GM12878 (cell line): Measurements from ENCODE around the gene SLC35D2. TPM values are rescaled to one million over a fixed set of nuclear protein-coding genes. Genes with fewer than 3 reads are reported as not detected.

ENCODE experiments used
- ATAC-seq: fragments of 200-7000 bp; cut with Tn5 transposase; 3 replicates; pipeline ENCODE4 v1.9.1; 2020; ENCODE audit warnings: mild to moderate bottlenecking, moderate library complexity
- BruUV-seq: library from RNA; stranded (reverse); fragments of 400-500 nt; replicated peaks from 2 replicates; lab custom pipeline; 2021; lab: Mats Ljungman, UMichigan
- CTCF ChIA-PET: fragments of 300-600 bp; sonication (Branson Sonifier 250); formaldehyde crosslinking; extraction: SDS; loops from one replicate; lab custom pipeline; 2021; ENCODE audit warnings: inconsistent platforms; lab: Yijun Ruan, JAX
- POLR2A ChIA-PET: fragments of 350-600 bp; formaldehyde crosslinking; extraction: SDS; loops from one replicate; lab custom pipeline; 2021; ENCODE audit warnings: inconsistent platforms; lab: Charles Lee
- RAD21 ChIA-PET: fragments of 300-600 bp; sonication (Branson Sonifier 250); formaldehyde crosslinking; loops from one replicate; lab custom pipeline; 2023; ENCODE audit warnings: antibody characterized with exemption; ENCODE audit not compliant: unreplicated experiment; lab: Charles Lee
- SMC1A ChIA-PET: fragments of 300-600 bp; sonication (Branson Sonifier 250); formaldehyde crosslinking; loops from one replicate; lab custom pipeline; 2023; ENCODE audit not compliant: unreplicated experiment, uncharacterized antibody; lab: Charles Lee
- DNase-seq: peaks from one replicate; pipeline ENCODE4 v3.0.0-alpha.2; 2011; ENCODE audit warnings: low read depth, low spot score
- FAIRE-seq: peaks from 3 replicates; lab custom pipeline; 2011; peaks lifted over from hg19 to GRCh38; lab: Jason Lieb, UNC
- H2AFZ ChIP-seq: 2 replicates; pipeline ENCODE4 v1.6.0; 2011; ENCODE audit warnings: low read depth, low read length, control low read depth; ENCODE audit not compliant: control insufficient read depth
- H3K27ac ChIP-seq: 2 replicates; pipeline ENCODE4 v1.5.1; 2011; ENCODE audit warnings: control low read depth; ENCODE audit not compliant: control insufficient read depth, insufficient read depth
- H3K27me3 ChIP-seq, 2 experiments: replicated peaks in 1 of 2; 2 replicates each; pipeline versions ENCODE4 v1.6.0 to v1.6.1; 2011; ENCODE audit warnings: low read length in 1 of 2; ENCODE audit not compliant: control insufficient read depth in 2 of 2, insufficient read depth in 2 of 2
- H3K36me3 ChIP-seq, 2 experiments: 2 replicates each; pipeline ENCODE4 v1.5.1; 2011; ENCODE audit warnings: low read length in 1 of 2; ENCODE audit not compliant: control insufficient read depth in 2 of 2, insufficient read depth in 2 of 2
- H3K4me1 ChIP-seq: 2 replicates; pipeline ENCODE4 v1.6.1; 2011; ENCODE audit warnings: mild to moderate bottlenecking, low read length, moderate library complexity, mixed read lengths; ENCODE audit not compliant: control insufficient read depth, insufficient read depth
- H3K4me2 ChIP-seq: 2 replicates; pipeline ENCODE4 v1.6.0; 2011; ENCODE audit warnings: control low read depth; ENCODE audit not compliant: control insufficient read depth, insufficient read depth
- H3K4me3 ChIP-seq: fragments of 200-600 bp; sonication (generic); 2 replicates; pipeline ENCODE4 v1.5.1; 2016
- H3K79me2 ChIP-seq: 2 replicates; pipeline ENCODE4 v1.6.0; 2011; ENCODE audit warnings: low read length; ENCODE audit not compliant: control insufficient read depth, insufficient read depth
- H3K9ac ChIP-seq: 2 replicates; pipeline ENCODE4 v1.8.0; 2011; ENCODE audit warnings: low read length, control low read depth, mixed read lengths; ENCODE audit not compliant: control insufficient read depth, insufficient read depth
- H3K9me3 ChIP-seq: replicated peaks from 3 replicates; pipeline ENCODE4 v1.5.1; 2011; ENCODE audit warnings: mild to moderate bottlenecking, low read length; ENCODE audit not compliant: control insufficient read depth, insufficient read depth
- H4K20me1 ChIP-seq: 2 replicates; pipeline ENCODE4 v1.6.0; 2011; ENCODE audit not compliant: control insufficient read depth, insufficient read depth
- CBFB ChIP-seq: IDR thresholded peaks from 2 replicates; pipeline ENCODE4 v1.6.1; 2016; ENCODE audit warnings: antibody characterized with exemption, low read depth
- CBX3 ChIP-seq: fragments of 200-600 bp; sonication (generic); IDR thresholded peaks from 2 replicates; pipeline ENCODE4 v1.6.1; 2016; ENCODE audit warnings: low read depth, borderline replicate concordance
- CEBPZ ChIP-seq: fragments of 150-350 bp; IDR thresholded peaks from 2 replicates; pipeline ENCODE4 v1.6.1; 2016; ENCODE audit warnings: low read depth, low read length
- EGR1 ChIP-seq, 2 experiments: IDR thresholded peaks; 1 replicate in 1 of 2; 2 replicates in 1 of 2; pipeline ENCODE4 v1.6.1; 2011 to 2012; ENCODE audit warnings: low read depth in 2 of 2, low read length in 2 of 2, borderline replicate concordance in 1 of 2, mild to moderate bottlenecking in 1 of 2, moderate library complexity in 1 of 2
- HSF1 ChIP-seq: fragments of 150-350 bp; IDR thresholded peaks from 2 replicates; pipeline ENCODE4 v1.6.1; 2014; ENCODE audit warnings: mild to moderate bottlenecking, low read depth, low read length
- MLLT1 ChIP-seq: fragments of 450-650 bp; IDR thresholded peaks from 2 replicates; pipeline ENCODE4 v1.6.1; 2016; ENCODE audit warnings: mild to moderate bottlenecking
- SUPT20H ChIP-seq: IDR thresholded peaks from 2 replicates; pipeline ENCODE4 v1.6.1; 2011; ENCODE audit warnings: low read depth, mild to moderate bottlenecking, low read length, moderate library complexity, borderline replicate concordance; ENCODE audit not compliant: control insufficient read depth
- ZBTB40 ChIP-seq: fragments of 450-650 bp; IDR thresholded peaks from 2 replicates; pipeline ENCODE4 v1.6.1; 2016; ENCODE audit warnings: mild to moderate bottlenecking, moderate library complexity, borderline replicate concordance
- ZNF274 ChIP-seq: IDR thresholded peaks from one replicate; pipeline ENCODE4 v1.8.0; 2011; ENCODE audit not compliant: insufficient read length, insufficient read depth
- ZSCAN29 ChIP-seq: fragments of 450-650 bp; IDR thresholded peaks from 2 replicates; pipeline ENCODE4 v1.6.1; 2017; ENCODE audit warnings: mild to moderate bottlenecking, moderate library complexity
- ZZZ3 ChIP-seq: IDR thresholded peaks from 2 replicates; pipeline ENCODE4 v1.6.1; 2011; ENCODE audit warnings: low read depth; ENCODE audit not compliant: control insufficient read depth, insufficient read length
- WGBS: methylation state at CpG from one replicate; pipeline ENCODE4 v1.1.6; 2016; ENCODE audit warnings: low lambda C conversion rate; ENCODE audit not compliant: insufficient replicate concordance, insufficient coverage; ENCODE audit errors: missing lambda C conversion rate; 5-methylcytosine and 5-hydroxymethylcytosine counted together
- in situ Hi-C: fragments of 300-500 bp; cut with MboI; formaldehyde crosslinking; loops from 9 replicates; pipeline ENCODE4 v1.14.3; 2018; ENCODE audit warnings: mixed read lengths
- intact Hi-C: fragments of 100-400 bp; cut with micrococcal nuclease; formaldehyde crosslinking; loops from one replicate; pipeline ENCODE4 v1.14.2; 2022; ENCODE audit not compliant: unreplicated experiment
- polyA plus RNA-seq, 11 experiments: library from polyadenylated mRNA; depleted of rRNA in 4 of 11; unstranded in 6 of 11; stranded (reverse) in 5 of 11; fragments of >200 nt; fragmentation: Nextera tagmentation in 4 of 11; fragmentation: Illumina TruSeq in 1 of 11; extraction: Ambion mirVana in 4 of 11; extraction: Trizol in 1 of 11; gene quantifications; 1 replicate in 1 of 11; 2 replicates in 10 of 11; pipeline versions ENCODE4 v1.2.1 to v1.2.3, GENCODE V29; 2011 to 2016; ENCODE audit warnings: inconsistent platforms in 2 of 11, missing spikeins in 2 of 11, low read depth in 1 of 11
- total RNA-seq, 4 experiments: library from RNA; depleted of rRNA in 3 of 4; stranded (reverse); fragments of >200 nt in 3 of 4; fragmentation: Illumina TruSeq in 1 of 4; extraction: Trizol in 1 of 4; gene quantifications; 2 replicates each; pipeline versions ENCODE4 v1.2.1 to v1.2.3, GENCODE V29; 2013 to 2021

Gene SLC35D2
- total and polyA plus RNA-seq, 10 of the 15 experiments (the other 5 are each of a cell fraction or from before 2014, with no cell fraction given) = 0.64 to 6.3 (median 3.5) TPM

- Histone ChIP-seq H3K79me2 (peaks cover 36% of the 10 kb centered on the region), H3K27me3 (no peaks in the 10 kb centered on the region), H3K9ac (peak within 1 kb of the TSS; percentile 86), H3K4me3 (peak within 1 kb of the TSS; percentile 91), H4K20me1 (no peaks in the 10 kb centered on the region), H3K36me3 (no peaks in the 10 kb centered on the region), H2AFZ (peak within 1 kb of the TSS; percentile 87), H3K27ac (peak within 1 kb of the TSS; percentile 90), H3K9me3 (no peaks in the 10 kb centered on the region), H3K4me2 (peak within 1 kb of the TSS; percentile 88), H3K4me1 (peaks cover 24% of the 10 kb centered on the region)
- in situ Hi-C loops (loop anchor here (10.0 to 25.0 kb wide), 2 partner anchors 1086 to 1219 kb away; partner anchors contain the start of genes NCBP1, TMOD1 and TSTD2), intact Hi-C loops (loop anchor here (2.0 to 10.0 kb wide), 2 partner anchors 32 to 146 kb away; partner anchors contain the start of gene HABP4)
- SMC1A ChIA-PET = no interaction called here
- BruUV-seq = no TSS peak
- RAD21 ChIA-PET = interaction anchor here (1.5 kb wide), 1 partner anchor 31 kb away, joined by 3 read pairs; no protein-coding TSS in a partner anchor
- under 1% methylated on average over 53 of the region's 100 CpGs for WGBS
- DNase-seq (peak; percentile 81), ATAC-seq (peak; percentile 84), FAIRE-seq (peak; percentile 74)
- POLR2A ChIA-PET = no interaction called here
- CTCF ChIA-PET = no interaction called here
- TF ChIP-seq CBX3 (no peak), HSF1 (no peak), CEBPZ (no peak), SUPT20H (no peak), ZBTB40 (no peak), MLLT1 (no peak), ZSCAN29 (no peak), ZNF274 (no peak), CBFB (no peak), EGR1 (IDR thresholded peaks at IDR 0.05; ENCODE audit: borderline replicate concordance in 1 of 2, low read depth in 2 of 2, low read length in 2 of 2) (no peak), ZZZ3 (no peak)
Measured at GRCh38 chr9:96418083-96418919, 34.8 kb upstream of the SLC35D2 start, which contains the start of gene ZNF367. Gene ZNF367 (minus strand): TSS chr9:96418370. CDS start chr9:96418032, 338 bp downstream.
